Peyer's patch (tissue), 4 donors: ENCODE data around the gene RBL2.

Source experiments
- POLR2A ChIP-seq, 2 donors: fragments of 450-650 bp; IDR thresholded peaks; one replicate each; pipeline ENCODE4 v1.5.1; 2017; ENCODE audit warnings: antibody characterized with exemption in 2 of 2, mild to moderate bottlenecking in 2 of 2, moderate library complexity in 2 of 2
- TF ChIP-seq, protein P1 (sequence below), 6 experiments: fragments of 450-650 bp in 4 of 6; fragments of 200-600 bp in 2 of 6; sonication (generic) in 1 of 6; IDR thresholded peaks; one replicate each; pipeline ENCODE4 v1.5.1; 2017 to 2019; ENCODE audit warnings: antibody characterized with exemption in 6 of 6, mild to moderate bottlenecking in 3 of 6, moderate library complexity in 1 of 6

GRCh38 chr16:53489755-53490154 is 55.5 kb downstream of the RBL2 start:
- TF ChIP-seq, protein P1, sequence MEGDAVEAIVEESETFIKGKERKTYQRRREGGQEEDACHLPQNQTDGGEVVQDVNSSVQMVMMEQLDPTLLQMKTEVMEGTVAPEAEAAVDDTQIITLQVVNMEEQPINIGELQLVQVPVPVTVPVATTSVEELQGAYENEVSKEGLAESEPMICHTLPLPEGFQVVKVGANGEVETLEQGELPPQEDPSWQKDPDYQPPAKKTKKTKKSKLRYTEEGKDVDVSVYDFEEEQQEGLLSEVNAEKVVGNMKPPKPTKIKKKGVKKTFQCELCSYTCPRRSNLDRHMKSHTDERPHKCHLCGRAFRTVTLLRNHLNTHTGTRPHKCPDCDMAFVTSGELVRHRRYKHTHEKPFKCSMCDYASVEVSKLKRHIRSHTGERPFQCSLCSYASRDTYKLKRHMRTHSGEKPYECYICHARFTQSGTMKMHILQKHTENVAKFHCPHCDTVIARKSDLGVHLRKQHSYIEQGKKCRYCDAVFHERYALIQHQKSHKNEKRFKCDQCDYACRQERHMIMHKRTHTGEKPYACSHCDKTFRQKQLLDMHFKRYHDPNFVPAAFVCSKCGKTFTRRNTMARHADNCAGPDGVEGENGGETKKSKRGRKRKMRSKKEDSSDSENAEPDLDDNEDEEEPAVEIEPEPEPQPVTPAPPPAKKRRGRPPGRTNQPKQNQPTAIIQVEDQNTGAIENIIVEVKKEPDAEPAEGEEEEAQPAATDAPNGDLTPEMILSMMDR (IDR thresholded peaks at IDR 0.05) = no peak
- TF ChIP-seq POLR2A (IDR thresholded peaks at IDR 0.05) = no peak
